HEK293 (cell line): ENCODE measurements around the gene KCNAB1.
"Not testable (repeated sequence)": the region's sequence is repeated elsewhere in the genome, so short reads cannot be mapped to it uniquely, and the experiment has no call there.

Source experiments
- CTCF ChIA-PET: fragments of 350-600 bp; formaldehyde crosslinking; extraction: SDS; loops from one replicate; lab custom pipeline; 2021; ENCODE audit warnings: antibody characterized with exemption; lab: Yijun Ruan, JAX
- POLR2A ChIA-PET: fragments of 300-600 bp; formaldehyde crosslinking; extraction: SDS; loops from one replicate; lab custom pipeline; 2020; ENCODE audit warnings: antibody characterized with exemption, inconsistent platforms; lab: Yijun Ruan, JAX
- H3K27ac ChIP-seq: fragments of 200-500 bp; sonication (Bioruptor generic); 2 replicates; pipeline ENCODE4 v1.5.1; 2014; ENCODE audit warnings: low read depth, low read length, control low read depth, inconsistent platforms; ENCODE audit errors: extremely low read depth
- H3K36me3 ChIP-seq, 2 experiments: fragments of 200-500 bp in 1 of 2; sonication (Bioruptor generic) in 1 of 2; 1 replicate in 1 of 2; 2 replicates in 1 of 2; pipeline ENCODE4 v1.5.1; 2014 to 2017; ENCODE audit warnings: inconsistent platforms in 2 of 2, low read length in 2 of 2; ENCODE audit not compliant: control insufficient read depth in 2 of 2, insufficient read depth in 1 of 2
- H3K4me1 ChIP-seq: fragments of 200-500 bp; sonication (Bioruptor generic); 2 replicates; pipeline ENCODE4 v1.5.1; 2014; ENCODE audit warnings: mild to moderate bottlenecking, low read length, inconsistent platforms; ENCODE audit not compliant: control insufficient read depth, insufficient read depth
- H3K4me3 ChIP-seq: 2 replicates; pipeline ENCODE4 v1.5.1; 2011; ENCODE audit warnings: low read depth, mild to moderate bottlenecking, control low read depth, low read length, moderate library complexity
- H3K9me3 ChIP-seq: fragments of 200-500 bp; sonication (Bioruptor generic); 2 replicates; pipeline ENCODE4 v1.5.1; 2014; ENCODE audit warnings: low read depth, low read length, inconsistent platforms; ENCODE audit not compliant: control insufficient read depth, insufficient read depth
- BCL11A ChIP-seq: fragments of 450-650 bp; formaldehyde crosslinking; IDR thresholded peaks from 2 replicates; pipeline ENCODE4 v1.5.1; 2016; ENCODE audit warnings: low read depth, missing biosample characterization, missing genetic modification characterization
- ZNF140 ChIP-seq: fragments of 450-650 bp; formaldehyde crosslinking; IDR thresholded peaks from 2 replicates; pipeline ENCODE4 v1.5.1; 2016; ENCODE audit warnings: missing biosample characterization, missing genetic modification characterization
- ZNF561 ChIP-seq: fragments of 450-650 bp; IDR thresholded peaks from 2 replicates; pipeline ENCODE4 v1.5.1; 2018; ENCODE audit warnings: missing biosample characterization, missing genetic modification characterization, borderline replicate concordance
- ZNF76 ChIP-seq: fragments of 450-650 bp; formaldehyde crosslinking; IDR thresholded peaks from 2 replicates; pipeline ENCODE4; 2016; ENCODE audit warnings: low read depth, missing biosample characterization, missing genetic modification characterization, borderline replicate concordance
- ZNF785 ChIP-seq: fragments of 450-650 bp; formaldehyde crosslinking; IDR thresholded peaks from 2 replicates; pipeline ENCODE4 v1.5.1; 2016; ENCODE audit warnings: missing biosample characterization, missing genetic modification characterization
- TF ChIP-seq, protein P1 (sequence below): fragments of 450-650 bp; formaldehyde crosslinking; IDR thresholded peaks from 2 replicates; pipeline ENCODE4 v1.5.1; 2016; ENCODE audit warnings: missing biosample characterization, missing genetic modification characterization
- TF ChIP-seq, protein P2 (sequence below): fragments of 450-650 bp; formaldehyde crosslinking; IDR thresholded peaks from 2 replicates; pipeline ENCODE4 v1.5.1; 2016; ENCODE audit warnings: missing biosample characterization, missing genetic modification characterization

KCNAB1 gene

DNA sequence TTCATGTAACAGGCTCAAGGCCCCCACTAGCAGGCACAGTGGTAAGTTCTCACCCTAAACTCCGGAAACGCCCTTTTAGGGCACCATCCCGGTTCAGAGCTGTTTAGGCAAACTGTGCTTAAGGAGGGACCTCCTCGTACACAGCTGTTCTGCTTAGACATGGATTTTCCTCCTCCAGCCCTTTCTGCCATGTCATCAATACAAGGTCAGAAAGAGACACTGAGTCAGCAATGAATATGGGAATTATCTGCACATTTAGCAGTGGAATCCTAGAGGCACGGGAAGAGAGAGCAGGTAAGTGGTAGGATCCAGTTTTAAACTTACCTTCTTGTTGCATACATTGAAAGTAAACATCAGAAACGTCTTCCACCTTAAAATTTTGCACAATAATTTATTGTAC lies 107.3 kb downstream of the KCNAB1 start:
- Histone ChIP-seq H3K4me1 (no peaks in the 10 kb centered on the region), H3K4me3 (no peak overlapping the region), H3K36me3 (no peaks in the 10 kb centered on the region), H3K9me3 (no peaks in the 10 kb centered on the region)
- POLR2A ChIA-PET: no interaction called here
- CTCF ChIA-PET: no interaction called here
- TF ChIP-seq ZNF76 (tag by site-specific recombination) (no peak), ZNF785 (tag by site-specific recombination) (no peak)
- TF ChIP-seq, protein P1, sequence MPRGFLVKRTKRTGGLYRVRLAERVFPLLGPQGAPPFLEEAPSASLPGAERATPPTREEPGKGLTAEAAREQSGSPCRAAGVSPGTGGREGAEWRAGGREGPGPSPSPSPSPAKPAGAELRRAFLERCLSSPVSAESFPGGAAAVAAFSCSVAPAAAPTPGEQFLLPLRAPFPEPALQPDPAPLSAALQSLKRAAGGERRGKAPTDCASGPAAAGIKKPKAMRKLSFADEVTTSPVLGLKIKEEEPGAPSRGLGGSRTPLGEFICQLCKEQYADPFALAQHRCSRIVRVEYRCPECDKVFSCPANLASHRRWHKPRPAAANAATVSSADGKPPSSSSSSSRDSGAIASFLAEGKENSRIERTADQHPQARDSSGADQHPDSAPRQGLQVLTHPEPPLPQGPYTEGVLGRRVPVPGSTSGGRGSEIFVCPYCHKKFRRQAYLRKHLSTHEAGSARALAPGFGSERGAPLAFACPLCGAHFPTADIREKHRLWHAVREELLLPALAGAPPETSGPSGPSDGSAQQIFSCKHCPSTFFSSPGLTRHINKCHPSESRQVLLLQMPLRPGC (tag by site-specific recombination): no peak
- TF ChIP-seq, all 188 proteins: peak for 0
- H3K27ac ChIP-seq: no peak overlapping the region

DNA sequence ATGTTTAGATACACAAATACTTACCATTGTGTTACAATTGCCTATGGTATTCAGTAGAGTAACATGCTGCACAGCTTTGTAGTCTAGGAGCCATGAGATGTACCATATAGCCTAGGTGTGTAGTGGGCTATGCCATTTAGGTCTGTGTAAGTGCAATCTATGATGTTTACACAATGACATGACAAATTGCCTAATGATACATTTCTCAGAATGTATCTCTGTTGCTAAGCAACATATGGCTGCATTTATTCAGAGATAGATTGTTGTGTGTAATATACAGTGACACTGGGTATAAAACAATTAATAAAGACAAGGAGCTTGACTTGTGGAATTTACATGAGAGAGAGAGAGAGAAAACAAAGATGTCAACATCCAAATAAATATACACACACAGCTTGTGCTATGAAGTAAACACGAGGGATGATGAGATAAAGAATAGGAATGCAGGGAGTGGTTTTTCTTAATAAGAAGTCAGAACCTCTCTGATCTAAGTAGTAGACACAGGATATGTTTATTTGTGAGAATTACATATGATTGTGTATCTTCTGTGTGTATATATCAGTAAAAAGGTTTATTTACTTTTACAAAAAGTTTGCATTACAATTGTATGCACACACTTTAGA lies 110.0 kb downstream of the KCNAB1 start:
- H3K4me1 ChIP-seq: no peaks in the 10 kb centered on the region
- H3K9me3 ChIP-seq: no peaks in the 10 kb centered on the region
- no peak for TF ChIP-seq BCL11A (tag by site-specific recombination)
- TF ChIP-seq, protein P2, sequence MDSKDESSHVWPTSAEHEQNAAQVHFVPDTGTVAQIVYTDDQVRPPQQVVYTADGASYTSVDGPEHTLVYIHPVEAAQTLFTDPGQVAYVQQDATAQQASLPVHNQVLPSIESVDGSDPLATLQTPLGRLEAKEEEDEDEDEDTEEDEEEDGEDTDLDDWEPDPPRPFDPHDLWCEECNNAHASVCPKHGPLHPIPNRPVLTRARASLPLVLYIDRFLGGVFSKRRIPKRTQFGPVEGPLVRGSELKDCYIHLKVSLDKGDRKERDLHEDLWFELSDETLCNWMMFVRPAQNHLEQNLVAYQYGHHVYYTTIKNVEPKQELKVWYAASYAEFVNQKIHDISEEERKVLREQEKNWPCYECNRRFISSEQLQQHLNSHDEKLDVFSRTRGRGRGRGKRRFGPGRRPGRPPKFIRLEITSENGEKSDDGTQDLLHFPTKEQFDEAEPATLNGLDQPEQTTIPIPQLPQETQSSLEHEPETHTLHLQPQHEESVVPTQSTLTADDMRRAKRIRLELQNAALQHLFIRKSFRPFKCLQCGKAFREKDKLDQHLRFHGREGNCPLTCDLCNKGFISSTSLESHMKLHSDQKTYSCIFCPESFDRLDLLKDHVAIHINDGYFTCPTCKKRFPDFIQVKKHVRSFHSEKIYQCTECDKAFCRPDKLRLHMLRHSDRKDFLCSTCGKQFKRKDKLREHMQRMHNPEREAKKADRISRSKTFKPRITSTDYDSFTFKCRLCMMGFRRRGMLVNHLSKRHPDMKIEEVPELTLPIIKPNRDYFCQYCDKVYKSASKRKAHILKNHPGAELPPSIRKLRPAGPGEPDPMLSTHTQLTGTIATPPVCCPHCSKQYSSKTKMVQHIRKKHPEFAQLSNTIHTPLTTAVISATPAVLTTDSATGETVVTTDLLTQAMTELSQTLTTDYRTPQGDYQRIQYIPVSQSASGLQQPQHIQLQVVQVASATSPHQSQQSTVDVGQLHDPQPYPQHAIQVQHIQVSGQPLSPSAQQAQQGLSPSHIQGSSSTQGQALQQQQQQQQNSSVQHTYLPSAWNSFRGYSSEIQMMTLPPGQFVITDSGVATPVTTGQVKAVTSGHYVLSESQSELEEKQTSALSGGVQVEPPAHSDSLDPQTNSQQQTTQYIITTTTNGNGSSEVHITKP (tag by site-specific recombination): 0 out of 2 replicates have a peak, but pooled peaks have one; percentile 11
- no peak overlapping the region for H3K4me3 ChIP-seq
- ChIA-PET POLR2A (no interaction called here), CTCF (no interaction called here)
- no peak overlapping the region for H3K27ac ChIP-seq
- no peaks in the 10 kb centered on the region for H3K36me3 ChIP-seq

- H3K4me3 ChIP-seq, POLR2A ChIA-PET, H3K4me1 ChIP-seq, H3K36me3 ChIP-seq, CTCF ChIA-PET, H3K9me3 ChIP-seq, H3K27ac ChIP-seq: not testable (repeated sequence)
Measured at GRCh38 chr3:156231221-156231620, 110.8 kb downstream of the KCNAB1 start.

DNA sequence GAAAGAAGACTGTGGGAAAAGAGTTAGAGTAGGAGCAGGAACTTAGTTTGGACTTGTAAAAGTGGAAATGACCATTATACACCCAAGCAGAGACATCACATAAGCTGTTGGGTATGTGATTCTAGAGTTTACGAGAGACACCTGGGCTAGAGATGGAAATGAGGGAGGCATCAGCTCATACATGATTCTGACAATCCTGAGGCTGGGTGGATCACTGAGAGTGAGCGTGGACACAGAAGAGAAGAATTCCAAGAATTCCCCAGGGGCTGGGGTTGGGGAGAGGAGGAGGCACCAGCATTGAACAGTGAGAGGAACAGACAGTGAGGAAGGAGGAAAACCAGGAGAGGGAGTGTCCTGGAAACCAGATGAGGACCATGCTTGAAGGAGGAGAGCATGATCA lies 113.5 kb downstream of the KCNAB1 start:
- no peak overlapping the region for H3K4me3 ChIP-seq
- H3K9me3 ChIP-seq: no peaks in the 10 kb centered on the region
- no peak for TF ChIP-seq ZNF140 (tag by site-specific recombination)
- POLR2A ChIA-PET: no interaction called here
- no peaks in the 10 kb centered on the region for H3K4me1 ChIP-seq
- no peaks in the 10 kb centered on the region for H3K36me3 ChIP-seq
- CTCF ChIA-PET: interaction anchor here (0.6 kb wide), 1 partner anchor 86 kb away, joined by 3 read pairs; no protein-coding TSS in a partner anchor
- no peak overlapping the region for H3K27ac ChIP-seq

DNA sequence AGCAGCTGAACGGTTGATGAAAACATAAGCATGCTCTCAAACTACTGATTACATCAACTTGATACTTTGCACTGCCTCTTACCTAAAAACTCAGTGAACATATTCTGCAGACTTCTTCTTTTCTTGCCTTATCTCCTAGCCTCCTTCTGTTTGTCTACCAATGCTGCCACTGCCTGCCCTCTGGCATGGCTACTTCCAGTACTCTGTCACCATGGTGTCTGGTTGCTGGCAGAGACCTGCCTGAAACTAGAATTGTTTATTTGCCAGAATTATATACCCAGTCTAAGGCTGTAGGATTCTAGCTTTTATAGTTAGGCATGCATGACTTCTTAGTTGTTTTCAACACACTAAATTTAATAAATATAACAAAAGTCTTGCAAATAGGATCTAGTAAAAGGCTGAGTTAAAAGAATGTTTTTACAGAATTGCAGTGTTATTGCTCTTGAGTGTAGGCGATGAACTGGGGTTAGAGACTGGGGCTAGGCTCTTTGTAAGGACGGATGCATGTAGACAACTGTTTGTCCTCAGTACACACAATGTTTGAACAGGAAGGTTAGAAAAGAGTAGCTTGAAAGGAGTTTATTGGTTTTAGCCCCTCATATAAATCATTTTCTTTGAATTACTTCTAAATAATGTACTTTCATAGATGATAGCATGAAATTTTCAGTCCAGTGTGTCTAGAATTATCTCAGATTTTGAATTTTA lies 116.3 kb downstream of the KCNAB1 start:
- CTCF ChIA-PET: interaction anchor here (0.7 kb wide), 1 partner anchor 28 kb away, joined by 4 read pairs; no protein-coding TSS in a partner anchor
- H3K4me1 ChIP-seq: no peaks in the 10 kb centered on the region
- H3K9me3 ChIP-seq: no peaks in the 10 kb centered on the region
- no peak for TF ChIP-seq ZNF561 (tag by site-specific recombination)
- TF ChIP-seq, protein P2 (tag by site-specific recombination): peak; percentile 71
- POLR2A ChIA-PET: no interaction called here
- H3K27ac ChIP-seq: no peak overlapping the region
- no peaks in the 10 kb centered on the region for H3K36me3 ChIP-seq
- no peak overlapping the region for H3K4me3 ChIP-seq
